ENCODE results near the gene MAD1L1.

Gene MAD1L1

DNA sequence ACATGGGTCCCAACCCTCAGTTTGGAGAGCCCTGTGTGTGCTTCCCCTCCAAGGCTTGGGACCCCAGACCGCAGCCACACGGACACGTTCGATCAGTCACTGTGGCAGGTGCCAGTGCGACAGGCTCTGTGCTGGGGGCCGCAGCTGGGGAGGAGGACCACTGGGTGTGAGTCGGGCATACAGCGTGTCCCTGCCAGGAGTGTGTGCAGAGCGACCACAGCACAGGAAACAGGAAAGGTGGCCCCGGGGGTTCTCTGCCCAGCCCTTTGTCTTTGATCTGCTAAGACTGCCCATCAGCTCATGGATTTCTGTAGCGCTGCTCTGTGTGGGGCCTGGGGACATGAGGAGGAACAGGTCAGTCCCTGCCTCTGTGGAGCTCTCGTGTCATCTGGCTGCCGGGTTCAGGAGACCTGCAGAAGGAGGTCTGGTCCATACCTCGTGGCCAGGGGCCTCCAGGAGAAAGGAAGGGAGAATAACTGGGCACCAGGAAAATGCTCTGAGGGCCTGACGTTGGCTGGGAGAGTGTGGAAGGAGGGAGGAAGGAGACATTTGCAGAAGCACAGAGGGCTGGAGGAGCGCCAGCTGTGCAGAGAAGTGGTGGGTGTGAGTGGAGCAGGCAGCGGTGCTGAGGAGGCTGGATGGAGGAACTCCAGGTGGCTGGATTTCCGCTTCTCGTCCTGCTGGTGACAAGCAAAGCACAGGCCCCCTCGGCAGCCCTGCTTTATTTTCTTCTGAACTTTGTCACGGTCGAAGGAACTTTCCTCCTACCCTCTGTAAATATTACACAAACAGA lies 13.3 kb upstream of the MAD1L1 start:
- Histone ChIP-seq H3K36me3 (ENCODE audit: control insufficient read depth in 2 of 2, insufficient read depth in 1 of 2, low read length in 2 of 2) (peaks cover 0 to 4% of the 10 kb centered on the region in 2 experiments; a peak in 2 of 3 replicates), H3K4me3 (ENCODE audit: low read depth, low read length) (no peak overlapping the region), H3K9me3 (ENCODE audit: control insufficient read depth, insufficient read depth, low read depth, low read length) (no peaks in the 10 kb centered on the region), H3K27ac (ENCODE audit: extremely low read depth, low read depth, low read length) (no peak overlapping the region), H3K4me1 (ENCODE audit: control insufficient read depth, insufficient read depth, low read length) (peaks cover 8% of the 10 kb centered on the region; the same call in 1 of the 2 replicates)
- no peak for TF ChIP-seq ZNF354C (tag by site-specific recombination; IDR thresholded peaks at IDR 0.05; ENCODE audit: borderline replicate concordance, low read depth)
- TF ChIP-seq, protein P1, sequence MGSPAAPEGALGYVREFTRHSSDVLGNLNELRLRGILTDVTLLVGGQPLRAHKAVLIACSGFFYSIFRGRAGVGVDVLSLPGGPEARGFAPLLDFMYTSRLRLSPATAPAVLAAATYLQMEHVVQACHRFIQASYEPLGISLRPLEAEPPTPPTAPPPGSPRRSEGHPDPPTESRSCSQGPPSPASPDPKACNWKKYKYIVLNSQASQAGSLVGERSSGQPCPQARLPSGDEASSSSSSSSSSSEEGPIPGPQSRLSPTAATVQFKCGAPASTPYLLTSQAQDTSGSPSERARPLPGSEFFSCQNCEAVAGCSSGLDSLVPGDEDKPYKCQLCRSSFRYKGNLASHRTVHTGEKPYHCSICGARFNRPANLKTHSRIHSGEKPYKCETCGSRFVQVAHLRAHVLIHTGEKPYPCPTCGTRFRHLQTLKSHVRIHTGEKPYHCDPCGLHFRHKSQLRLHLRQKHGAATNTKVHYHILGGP (tag by site-specific recombination; IDR thresholded peaks at IDR 0.05) = no peak
- TF ChIP-seq, protein P2, sequence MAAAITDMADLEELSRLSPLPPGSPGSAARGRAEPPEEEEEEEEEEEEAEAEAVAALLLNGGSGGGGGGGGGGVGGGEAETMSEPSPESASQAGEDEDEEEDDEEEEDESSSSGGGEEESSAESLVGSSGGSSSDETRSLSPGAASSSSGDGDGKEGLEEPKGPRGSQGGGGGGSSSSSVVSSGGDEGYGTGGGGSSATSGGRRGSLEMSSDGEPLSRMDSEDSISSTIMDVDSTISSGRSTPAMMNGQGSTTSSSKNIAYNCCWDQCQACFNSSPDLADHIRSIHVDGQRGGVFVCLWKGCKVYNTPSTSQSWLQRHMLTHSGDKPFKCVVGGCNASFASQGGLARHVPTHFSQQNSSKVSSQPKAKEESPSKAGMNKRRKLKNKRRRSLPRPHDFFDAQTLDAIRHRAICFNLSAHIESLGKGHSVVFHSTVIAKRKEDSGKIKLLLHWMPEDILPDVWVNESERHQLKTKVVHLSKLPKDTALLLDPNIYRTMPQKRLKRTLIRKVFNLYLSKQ (tag by site-specific recombination; IDR thresholded peaks at IDR 0.05; ENCODE audit: borderline replicate concordance) = no peak
- TF ChIP-seq ZNF221 (tag by site-specific recombination; IDR thresholded peaks at IDR 0.05; ENCODE audit: borderline replicate concordance) = no peak
- TF ChIP-seq KLF16 (tag by site-specific recombination; IDR thresholded peaks at IDR 0.05) = no peak
- TF ChIP-seq, protein P3, sequence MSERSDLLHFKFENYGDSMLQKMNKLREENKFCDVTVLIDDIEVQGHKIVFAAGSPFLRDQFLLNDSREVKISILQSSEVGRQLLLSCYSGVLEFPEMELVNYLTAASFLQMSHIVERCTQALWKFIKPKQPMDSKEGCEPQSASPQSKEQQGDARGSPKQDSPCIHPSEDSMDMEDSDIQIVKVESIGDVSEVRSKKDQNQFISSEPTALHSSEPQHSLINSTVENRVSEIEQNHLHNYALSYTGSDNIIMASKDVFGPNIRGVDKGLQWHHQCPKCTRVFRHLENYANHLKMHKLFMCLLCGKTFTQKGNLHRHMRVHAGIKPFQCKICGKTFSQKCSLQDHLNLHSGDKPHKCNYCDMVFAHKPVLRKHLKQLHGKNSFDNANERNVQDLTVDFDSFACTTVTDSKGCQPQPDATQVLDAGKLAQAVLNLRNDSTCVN (tag by site-specific recombination; optimal IDR thresholded peaks at IDR 0.05) = no peak
- TF ChIP-seq BCL11A (tag by site-specific recombination; IDR thresholded peaks at IDR 0.05; ENCODE audit: low read depth) = no peak
- no peak for TF ChIP-seq ZNF311 (tag by site-specific recombination; IDR thresholded peaks at IDR 0.05; ENCODE audit: borderline replicate concordance)
- TF ChIP-seq ZNF292 (tag by site-specific recombination; IDR thresholded peaks at IDR 0.05; ENCODE audit: borderline replicate concordance, low read depth) = no peak
- no peak for TF ChIP-seq HOXC10 (CRISPR knock-in tag; IDR thresholded peaks at IDR 0.05)
- TF ChIP-seq IKZF3 (tag by site-specific recombination; IDR thresholded peaks at IDR 0.05) = no peak
- no peak for TF ChIP-seq ZNF138 (tag by site-specific recombination; IDR thresholded peaks at IDR 0.05; ENCODE audit: borderline replicate concordance)
- TF ChIP-seq ZNF473 (tag by site-specific recombination; IDR thresholded peaks at IDR 0.05) = no peak
- no peak for TF ChIP-seq ZNF785 (tag by site-specific recombination; IDR thresholded peaks at IDR 0.05)
- TF ChIP-seq, protein P4, sequence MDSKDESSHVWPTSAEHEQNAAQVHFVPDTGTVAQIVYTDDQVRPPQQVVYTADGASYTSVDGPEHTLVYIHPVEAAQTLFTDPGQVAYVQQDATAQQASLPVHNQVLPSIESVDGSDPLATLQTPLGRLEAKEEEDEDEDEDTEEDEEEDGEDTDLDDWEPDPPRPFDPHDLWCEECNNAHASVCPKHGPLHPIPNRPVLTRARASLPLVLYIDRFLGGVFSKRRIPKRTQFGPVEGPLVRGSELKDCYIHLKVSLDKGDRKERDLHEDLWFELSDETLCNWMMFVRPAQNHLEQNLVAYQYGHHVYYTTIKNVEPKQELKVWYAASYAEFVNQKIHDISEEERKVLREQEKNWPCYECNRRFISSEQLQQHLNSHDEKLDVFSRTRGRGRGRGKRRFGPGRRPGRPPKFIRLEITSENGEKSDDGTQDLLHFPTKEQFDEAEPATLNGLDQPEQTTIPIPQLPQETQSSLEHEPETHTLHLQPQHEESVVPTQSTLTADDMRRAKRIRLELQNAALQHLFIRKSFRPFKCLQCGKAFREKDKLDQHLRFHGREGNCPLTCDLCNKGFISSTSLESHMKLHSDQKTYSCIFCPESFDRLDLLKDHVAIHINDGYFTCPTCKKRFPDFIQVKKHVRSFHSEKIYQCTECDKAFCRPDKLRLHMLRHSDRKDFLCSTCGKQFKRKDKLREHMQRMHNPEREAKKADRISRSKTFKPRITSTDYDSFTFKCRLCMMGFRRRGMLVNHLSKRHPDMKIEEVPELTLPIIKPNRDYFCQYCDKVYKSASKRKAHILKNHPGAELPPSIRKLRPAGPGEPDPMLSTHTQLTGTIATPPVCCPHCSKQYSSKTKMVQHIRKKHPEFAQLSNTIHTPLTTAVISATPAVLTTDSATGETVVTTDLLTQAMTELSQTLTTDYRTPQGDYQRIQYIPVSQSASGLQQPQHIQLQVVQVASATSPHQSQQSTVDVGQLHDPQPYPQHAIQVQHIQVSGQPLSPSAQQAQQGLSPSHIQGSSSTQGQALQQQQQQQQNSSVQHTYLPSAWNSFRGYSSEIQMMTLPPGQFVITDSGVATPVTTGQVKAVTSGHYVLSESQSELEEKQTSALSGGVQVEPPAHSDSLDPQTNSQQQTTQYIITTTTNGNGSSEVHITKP (tag by site-specific recombination; IDR thresholded peaks at IDR 0.05) = no peak
- TF ChIP-seq ZNF585B (tag by site-specific recombination; IDR thresholded peaks at IDR 0.05) = no peak
- POLR2A ChIA-PET = no interaction called here
- CTCF ChIA-PET = interaction anchor here (0.6 to 1.5 kb wide), 7 partner anchors 8 to 112 kb away, joined by 3 to 5 read pairs (median 3); no protein-coding TSS in a partner anchor

Measured in HEK293 (cell line).